Keratinocyte (primary cell): ENCODE results near the gene BRSK1. TPM values are rescaled to one million over a fixed set of nuclear protein-coding genes. Genes with fewer than 3 reads are reported as not detected.

Experiments used
- DNase-seq: peaks from one replicate; pipeline ENCODE4 v3.0.0-alpha.2; 2011; ENCODE audit warnings: low read depth, missing footprints, low spot score
- FAIRE-seq: peaks from 2 replicates; lab custom pipeline; 2011; peaks lifted over from hg19 to GRCh38; lab: Jason Lieb, UNC
- H2AFZ ChIP-seq: 2 replicates; pipeline ENCODE4 v1.6.0; 2012; ENCODE audit warnings: low read length, control low read depth, inconsistent platforms; ENCODE audit not compliant: control insufficient read depth
- H3K27ac ChIP-seq: 2 replicates; pipeline ENCODE4 v1.5.1; 2011; ENCODE audit warnings: low read length; ENCODE audit not compliant: control insufficient read depth, insufficient read depth
- H3K27me3 ChIP-seq: 3 replicates; pipeline ENCODE4 v1.6.0; 2011; ENCODE audit warnings: low read length; ENCODE audit not compliant: control insufficient read depth, insufficient read depth; ENCODE audit errors: extremely low read depth
- H3K36me3 ChIP-seq, 2 experiments: 2 replicates in 1 of 2; 3 replicates in 1 of 2; pipeline ENCODE4 v1.5.1; 2011; ENCODE audit warnings: low read length in 2 of 2, mild to moderate bottlenecking in 1 of 2; ENCODE audit not compliant: control insufficient read depth in 2 of 2, insufficient read depth in 2 of 2; ENCODE audit errors: extremely low read depth in 1 of 2
- H3K4me1 ChIP-seq: 3 replicates; pipeline ENCODE4 v1.5.1; 2011; ENCODE audit warnings: low read length; ENCODE audit not compliant: control insufficient read depth, insufficient read depth; ENCODE audit errors: extremely low read depth
- H3K4me2 ChIP-seq: 3 replicates; pipeline ENCODE4 v1.6.0; 2011; ENCODE audit warnings: low read depth, low read length; ENCODE audit not compliant: control insufficient read depth, insufficient read depth; ENCODE audit errors: extremely low read depth
- H3K4me3 ChIP-seq, 3 experiments: fragments of 200-600 bp in 1 of 3; sonication (generic) in 1 of 3; 2 replicates in 2 of 3; 3 replicates in 1 of 3; pipeline ENCODE4 v1.5.1; 2011 to 2016; ENCODE audit warnings: low read length in 3 of 3, mild to moderate bottlenecking in 3 of 3, control low read depth in 2 of 3, inconsistent platforms in 1 of 3, low read depth in 1 of 3, mixed read lengths in 1 of 3, mixed run types in 1 of 3, moderate library complexity in 1 of 3; ENCODE audit not compliant: control insufficient read depth in 2 of 3, insufficient read depth in 2 of 3; ENCODE audit errors: extremely low read depth in 1 of 3
- H3K79me2 ChIP-seq: 2 replicates; pipeline ENCODE4 v1.6.0; 2012; ENCODE audit warnings: low read length; ENCODE audit not compliant: control insufficient read depth, insufficient read depth
- H3K9ac ChIP-seq: 3 replicates; pipeline ENCODE4 v1.6.0; 2011; ENCODE audit warnings: low read length; ENCODE audit not compliant: control insufficient read depth, insufficient read depth; ENCODE audit errors: extremely low read depth
- H3K9me1 ChIP-seq: 3 replicates; pipeline ENCODE4 v1.6.0; 2011; ENCODE audit warnings: low read length; ENCODE audit not compliant: control insufficient read depth, insufficient read depth; ENCODE audit errors: extremely low read depth
- H3K9me3 ChIP-seq: 2 replicates; pipeline ENCODE4 v1.5.1; 2012; ENCODE audit warnings: low read depth, low read length; ENCODE audit not compliant: control insufficient read depth
- H4K20me1 ChIP-seq: 3 replicates; pipeline ENCODE4 v1.6.0; 2011; ENCODE audit warnings: low read length; ENCODE audit not compliant: control insufficient read depth, insufficient read depth; ENCODE audit errors: extremely low read depth
- EZH2 ChIP-seq: IDR thresholded peaks from one replicate; pipeline ENCODE4 v1.6.1; 2012; ENCODE audit warnings: inconsistent platforms, mild to moderate bottlenecking, low read length, moderate library complexity
- dilution Hi-C: fragments of 300-500 bp; cut with MboI; formaldehyde crosslinking; loops from one replicate; pipeline ENCODE4 v1.7.0; 2020; ENCODE audit warnings: low sequenced_read_pairs; ENCODE audit not compliant: extremely low pct_ligation_motif_present
- polyA plus RNA-seq, 5 experiments: library from polyadenylated mRNA; depleted of rRNA in 3 of 5; stranded (reverse) in 3 of 5; stranded (forward) in 1 of 5; unstranded in 1 of 5; fragments of >200 nt; gene quantifications; 1 replicate in 1 of 5; 2 replicates in 3 of 5; 3 replicates in 1 of 5; pipeline versions ENCODE4 v1.2.1 to v1.2.3, GENCODE V29; 2011 to 2012; ENCODE audit warnings: missing spikeins in 2 of 5, low read depth in 1 of 5, low replicate concordance in 1 of 5
- TF ChIP-seq, protein P1 (sequence below), 3 experiments: IDR thresholded peaks in 1 of 3; conservative IDR thresholded peaks in 1 of 3; optimal IDR thresholded peaks in 1 of 3; 2 replicates in 2 of 3; 3 replicates in 1 of 3; pipeline versions ENCODE3 to v1.5.1; 2011; ENCODE audit warnings: low read length in 3 of 3, mild to moderate bottlenecking in 3 of 3, moderate library complexity in 2 of 3, control low read depth in 1 of 3, inconsistent platforms in 1 of 3; ENCODE audit not compliant: insufficient read depth in 2 of 3; ENCODE audit errors: extremely low read depth in 1 of 3

BRSK1 gene
- polyA plus RNA-seq, 1 donor (not counting 4 experiments of a cell fraction or from before 2014, with no cell fraction given), result 0.46 TPM

DNA sequence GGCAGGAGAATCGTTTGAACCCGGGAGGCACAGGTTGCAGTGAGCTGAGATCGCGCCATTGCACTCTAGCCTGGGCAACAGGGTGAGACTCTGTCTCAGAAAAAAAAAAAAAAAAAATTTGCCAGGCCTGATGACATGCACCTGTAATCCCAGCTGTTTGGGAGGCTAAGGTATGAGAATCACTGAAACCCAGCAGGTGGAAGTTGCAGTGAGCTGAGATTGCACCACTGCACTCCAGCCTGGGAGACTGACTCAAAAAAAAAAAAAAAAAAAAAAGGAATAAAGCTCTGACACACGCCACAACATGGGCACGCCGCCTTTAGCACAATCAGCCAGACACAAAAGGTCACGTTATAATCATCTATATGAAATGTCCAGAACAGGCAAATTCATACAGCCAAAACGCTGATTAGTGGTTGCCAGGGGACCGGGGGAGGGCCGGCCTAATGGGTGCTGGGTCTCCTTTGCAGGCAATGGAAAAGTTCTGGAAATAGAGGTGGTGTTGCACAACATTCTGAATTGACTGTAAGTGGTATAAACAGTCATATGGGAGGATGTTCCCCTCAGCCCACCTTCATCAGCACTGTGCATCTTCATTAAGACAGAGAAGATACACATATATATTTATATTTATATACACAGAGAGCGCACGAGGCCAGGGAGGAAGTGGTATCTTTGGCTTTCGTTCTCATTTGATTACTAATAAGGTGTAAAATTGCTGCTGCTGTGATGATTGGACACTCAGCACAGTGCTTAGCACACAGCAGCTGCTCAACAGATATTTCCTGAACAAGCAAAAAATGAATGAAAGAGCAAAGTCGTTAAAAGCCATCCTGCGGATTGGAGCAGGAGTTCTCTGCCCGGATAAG is 7.7 kb upstream of the BRSK1 start:
- Histone ChIP-seq H3K9me1 (no peaks in the 10 kb centered on the region), H3K4me1 (peaks cover 12% of the 10 kb centered on the region), H3K27me3 (no peaks in the 10 kb centered on the region), H4K20me1 (no peaks in the 10 kb centered on the region), H3K9ac (no peak overlapping the region), H3K4me2 (no peak overlapping the region), H3K79me2 (peaks cover 7% of the 10 kb centered on the region), H2AFZ (no peak overlapping the region), H3K4me3 (no peak overlapping the region), H3K27ac (no peak overlapping the region), H3K9me3 (no peaks in the 10 kb centered on the region), H3K36me3 (peaks cover 16 to 25% of the 10 kb centered on the region in 2 experiments)
- FAIRE-seq (no peak), DNase-seq (no peak)
- no peak for TF ChIP-seq EZH2
- TF ChIP-seq, protein P1, sequence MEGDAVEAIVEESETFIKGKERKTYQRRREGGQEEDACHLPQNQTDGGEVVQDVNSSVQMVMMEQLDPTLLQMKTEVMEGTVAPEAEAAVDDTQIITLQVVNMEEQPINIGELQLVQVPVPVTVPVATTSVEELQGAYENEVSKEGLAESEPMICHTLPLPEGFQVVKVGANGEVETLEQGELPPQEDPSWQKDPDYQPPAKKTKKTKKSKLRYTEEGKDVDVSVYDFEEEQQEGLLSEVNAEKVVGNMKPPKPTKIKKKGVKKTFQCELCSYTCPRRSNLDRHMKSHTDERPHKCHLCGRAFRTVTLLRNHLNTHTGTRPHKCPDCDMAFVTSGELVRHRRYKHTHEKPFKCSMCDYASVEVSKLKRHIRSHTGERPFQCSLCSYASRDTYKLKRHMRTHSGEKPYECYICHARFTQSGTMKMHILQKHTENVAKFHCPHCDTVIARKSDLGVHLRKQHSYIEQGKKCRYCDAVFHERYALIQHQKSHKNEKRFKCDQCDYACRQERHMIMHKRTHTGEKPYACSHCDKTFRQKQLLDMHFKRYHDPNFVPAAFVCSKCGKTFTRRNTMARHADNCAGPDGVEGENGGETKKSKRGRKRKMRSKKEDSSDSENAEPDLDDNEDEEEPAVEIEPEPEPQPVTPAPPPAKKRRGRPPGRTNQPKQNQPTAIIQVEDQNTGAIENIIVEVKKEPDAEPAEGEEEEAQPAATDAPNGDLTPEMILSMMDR (optimal IDR thresholded peaks at IDR 0.05 in 1 of 3, IDR thresholded peaks at IDR 0.05 in 1 of 3, conservative IDR thresholded peaks at IDR 0.05 in 1 of 3; ENCODE audit: extremely low read depth in 1 of 3, insufficient read depth in 2 of 3, low read length in 3 of 3), result no peak
- dilution Hi-C loops, result no loop called here

GRCh38 chr19:55276720-55277430 is 6.9 kb upstream of the BRSK1 start:
- TF ChIP-seq, protein P1 (optimal IDR thresholded peaks at IDR 0.05 in 1 of 3, IDR thresholded peaks at IDR 0.05 in 1 of 3, conservative IDR thresholded peaks at IDR 0.05 in 1 of 3; ENCODE audit: extremely low read depth in 1 of 3, insufficient read depth in 2 of 3, low read length in 3 of 3), result no peak
- TF ChIP-seq EZH2, result no peak
- Histone ChIP-seq H3K9ac (no peak overlapping the region), H3K4me2 (no peak overlapping the region), H3K9me3 (no peaks in the 10 kb centered on the region), H3K27ac (no peak overlapping the region), H3K79me2 (peaks cover 7% of the 10 kb centered on the region), H2AFZ (no peak overlapping the region), H3K4me3 (no peak overlapping the region), H3K4me1 (peaks cover 14% of the 10 kb centered on the region), H3K9me1 (no peaks in the 10 kb centered on the region), H3K27me3 (no peaks in the 10 kb centered on the region), H3K36me3 (peaks cover 16 to 25% of the 10 kb centered on the region in 2 experiments), H4K20me1 (no peaks in the 10 kb centered on the region)
- no peak for FAIRE-seq
- dilution Hi-C loops, result no loop called here
- DNase-seq, result no peak
